A549 (cell line): ENCODE measurements around the gene PPP2R3B.

Experiments
- CTCF ChIP-seq: fragments of >200 bp; sonication (Bioruptor Twin); formaldehyde crosslinking; IDR thresholded peaks from 3 replicates; pipeline ENCODE4 v1.5.1; 2016
- ELK1 ChIP-seq: fragments of 150-350 bp; IDR thresholded peaks from 2 replicates; pipeline ENCODE4 v1.6.1; 2014; ENCODE audit warnings: low read depth, mild to moderate bottlenecking, low read length
- KDM1A ChIP-seq: fragments of 200-600 bp; sonication (generic); IDR thresholded peaks from 2 replicates; pipeline ENCODE4 v1.6.1; 2016; ENCODE audit warnings: low read depth, mild to moderate bottlenecking
- MAX ChIP-seq: IDR thresholded peaks from 2 replicates; pipeline ENCODE4 v1.6.1; 2012
- PHF8 ChIP-seq: fragments of 200-600 bp; sonication (generic); IDR thresholded peaks from 2 replicates; pipeline ENCODE4 v1.6.1; 2016; ENCODE audit warnings: low read depth, mild to moderate bottlenecking, antibody characterized with exemption, moderate library complexity, borderline replicate concordance
- RAD21 ChIP-seq, 2 experiments: fragments of >200 bp in 1 of 2; sonication (Bioruptor Twin) in 1 of 2; formaldehyde crosslinking in 1 of 2; IDR thresholded peaks in 1 of 2; conservative IDR thresholded peaks in 1 of 2; 2 replicates in 1 of 2; 3 replicates in 1 of 2; pipeline ENCODE4 v1.6.1; 2012 to 2018; ENCODE audit warnings: inconsistent platforms in 1 of 2
- SMC3 ChIP-seq: fragments of >200 bp; sonication (Bioruptor Twin); formaldehyde crosslinking; IDR thresholded peaks from 3 replicates; pipeline ENCODE4 v1.6.1; 2018; ENCODE audit warnings: inconsistent platforms
- USF2 ChIP-seq: fragments of 450-650 bp; IDR thresholded peaks from 2 replicates; pipeline ENCODE4 v1.6.1; 2014; ENCODE audit warnings: antibody characterized with exemption

- no peak for TF ChIP-seq KDM1A
- no peak for TF ChIP-seq CTCF
- TF ChIP-seq MAX: no peak
- no peak for TF ChIP-seq PHF8
- no peak for TF ChIP-seq USF2
- no peak for TF ChIP-seq SMC3
- no peak for TF ChIP-seq RAD21 (conservative IDR thresholded peaks at IDR 0.05 in 1 of 2, IDR thresholded peaks at IDR 0.05 in 1 of 2)
- no peak for TF ChIP-seq ELK1
Measured at GRCh38 chrX:435536-436122, 48.9 kb upstream of the PPP2R3B start.
